Lower leg skin (tissue), 3 donors: ENCODE data around the gene KBTBD4.

Experiments used
- CTCF ChIP-seq, 3 donors: fragments of 450-650 bp; IDR thresholded peaks; one replicate each; pipeline ENCODE4 v1.5.1; 2016; ENCODE audit warnings: antibody characterized with exemption in 3 of 3, mild to moderate bottlenecking in 3 of 3, moderate library complexity in 2 of 3
- POLR2A ChIP-seq, 2 donors: fragments of 450-650 bp; IDR thresholded peaks; one replicate each; pipeline ENCODE4 v1.6.1; 2016 to 2017; ENCODE audit warnings: antibody characterized with exemption in 2 of 2, mild to moderate bottlenecking in 1 of 2, moderate library complexity in 1 of 2

GRCh38 chr11:47564933-47565339 is 13.8 kb downstream of the KBTBD4 start:
- TF ChIP-seq POLR2A (IDR thresholded peaks at IDR 0.05) (no peak), CTCF (IDR thresholded peaks at IDR 0.05) (no peak)
